Activated T-helper 9 cell treated with anti-CD3 and anti-CD28 coated beads, Interleukin-2, amount 50 U/mL, for 16 hours (primary cell): Measurements from ENCODE around the gene ITIH3.

ENCODE experiments used
- DNase-seq: peaks from one replicate; pipeline ENCODE4 v3.0.0-alpha.2; 2020; ENCODE audit warnings: low read depth

Gene ITIH3

DNA sequence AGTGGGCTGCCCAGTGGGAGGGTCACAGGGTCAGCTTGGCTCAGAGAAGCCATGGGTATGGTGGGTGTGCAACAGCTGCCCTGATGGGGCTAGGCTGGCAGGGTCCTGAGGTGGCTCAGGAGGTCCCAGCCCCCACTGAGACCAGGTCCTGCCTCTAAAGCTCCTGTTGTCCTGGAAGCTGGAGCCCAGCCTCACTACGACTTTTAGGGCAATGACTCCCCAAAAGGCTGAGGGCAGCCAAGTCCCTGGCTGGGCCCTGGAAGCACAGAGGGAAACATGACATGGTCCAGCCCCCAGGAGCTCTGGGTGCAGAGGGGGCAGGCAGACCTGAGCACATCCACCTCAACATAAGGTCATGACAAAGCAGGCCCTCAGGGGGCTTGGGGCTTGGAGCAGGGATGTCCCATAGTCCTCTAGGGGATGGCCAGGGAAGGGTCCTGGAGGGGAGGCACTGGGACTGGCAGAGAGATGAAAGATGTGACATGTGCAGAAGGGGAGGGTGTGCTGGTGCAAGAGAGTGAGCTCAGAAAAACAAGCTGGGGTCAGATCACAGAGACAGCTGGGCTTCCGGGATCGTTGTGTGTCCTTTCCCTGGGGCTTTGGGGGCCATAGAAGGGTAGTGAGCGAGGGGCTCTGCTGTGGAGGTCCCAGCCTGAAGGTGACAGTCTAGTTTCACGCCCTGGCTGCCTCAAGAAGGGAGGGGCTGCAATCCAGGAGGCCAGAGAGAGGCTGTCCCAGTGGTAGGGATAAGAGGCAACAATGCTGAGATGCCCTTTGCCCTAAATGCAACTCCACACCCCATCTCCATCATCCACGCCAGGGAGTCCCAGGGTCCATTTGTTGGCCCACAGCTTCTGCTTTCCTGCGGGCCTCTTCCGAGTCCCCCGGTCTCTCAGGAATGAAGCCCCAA lies 639 bp upstream of the ITIH3 start:
- DNase-seq: no peak

DNA sequence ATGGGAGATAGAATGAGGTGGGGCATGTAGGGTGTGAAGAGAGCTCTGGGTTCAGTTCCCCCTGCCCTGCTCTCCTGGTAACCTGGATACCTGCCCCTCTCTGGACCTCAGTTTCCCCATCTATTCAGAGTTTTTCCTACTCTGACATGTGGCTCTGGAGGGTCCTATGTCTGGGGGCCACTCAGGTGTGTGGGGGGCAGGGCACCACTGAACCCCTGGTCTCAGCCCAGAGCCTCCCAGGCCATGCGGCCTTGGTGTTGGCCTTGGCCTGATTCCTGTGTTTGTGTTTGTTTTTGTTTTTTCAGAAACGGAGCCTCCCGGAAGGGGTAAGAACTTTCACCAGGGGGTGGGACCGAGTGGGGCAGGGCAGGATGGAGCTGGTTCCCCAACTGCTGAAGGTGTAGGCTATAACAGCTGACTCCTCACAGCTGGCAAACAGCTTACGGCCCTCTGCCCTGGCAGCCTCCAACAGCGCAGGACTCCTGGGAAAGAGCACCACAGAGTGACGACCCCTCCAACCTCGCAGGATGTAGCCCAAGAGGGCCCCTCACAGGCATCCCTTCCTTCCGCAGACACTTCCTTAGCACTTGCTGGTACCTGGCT lies 803 bp downstream of the ITIH3 start:
- no peak for DNase-seq

DNA sequence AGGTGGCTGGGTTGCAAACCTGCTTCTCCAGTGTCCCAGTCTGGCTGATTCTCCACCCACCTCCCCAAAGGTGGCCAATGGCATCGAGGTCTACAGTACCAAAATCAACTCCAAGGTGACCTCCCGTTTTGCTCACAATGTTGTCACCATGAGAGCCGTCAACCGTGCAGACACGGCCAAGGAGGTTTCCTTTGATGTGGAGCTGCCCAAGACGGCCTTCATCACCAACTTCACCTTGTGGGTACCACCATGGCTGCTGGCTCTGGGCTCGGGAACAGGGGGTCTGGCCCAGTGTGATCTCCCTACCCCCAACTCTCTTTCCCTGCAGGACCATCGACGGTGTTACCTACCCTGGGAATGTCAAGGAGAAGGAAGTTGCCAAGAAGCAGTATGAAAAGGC lies 1.8 kb downstream of the ITIH3 start:
- DNase-seq: no peak

DNA sequence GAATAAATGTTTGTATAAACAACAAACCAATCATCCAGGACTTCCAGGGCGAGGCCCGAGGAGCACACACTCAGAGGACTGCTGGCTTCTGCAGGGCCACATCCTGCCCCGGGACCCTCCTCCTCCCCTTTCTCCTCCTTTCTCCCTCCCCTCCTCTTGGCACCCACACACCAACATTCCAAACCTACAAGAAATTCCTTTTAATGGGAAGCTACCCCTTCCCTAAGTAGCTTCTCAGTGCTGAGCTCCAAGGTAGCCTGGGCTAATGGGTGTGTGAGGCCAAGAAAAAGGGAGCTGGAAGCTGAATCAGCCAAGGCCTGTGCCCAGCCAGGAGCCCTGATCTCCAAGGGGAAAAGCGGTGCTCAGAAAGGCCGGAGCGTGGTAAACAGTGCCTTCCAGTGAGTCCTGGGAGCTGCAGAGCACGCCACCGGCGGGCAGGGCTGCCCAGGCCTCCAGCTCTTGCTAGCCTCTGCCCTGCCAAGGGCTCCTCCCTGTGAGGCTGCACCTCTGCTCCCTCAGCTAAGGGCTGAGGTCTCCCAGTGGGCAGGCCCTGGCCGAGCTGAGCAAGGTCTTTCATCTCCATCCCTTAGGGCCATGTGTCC lies 3.9 kb downstream of the ITIH3 start:
- no peak for DNase-seq

DNA sequence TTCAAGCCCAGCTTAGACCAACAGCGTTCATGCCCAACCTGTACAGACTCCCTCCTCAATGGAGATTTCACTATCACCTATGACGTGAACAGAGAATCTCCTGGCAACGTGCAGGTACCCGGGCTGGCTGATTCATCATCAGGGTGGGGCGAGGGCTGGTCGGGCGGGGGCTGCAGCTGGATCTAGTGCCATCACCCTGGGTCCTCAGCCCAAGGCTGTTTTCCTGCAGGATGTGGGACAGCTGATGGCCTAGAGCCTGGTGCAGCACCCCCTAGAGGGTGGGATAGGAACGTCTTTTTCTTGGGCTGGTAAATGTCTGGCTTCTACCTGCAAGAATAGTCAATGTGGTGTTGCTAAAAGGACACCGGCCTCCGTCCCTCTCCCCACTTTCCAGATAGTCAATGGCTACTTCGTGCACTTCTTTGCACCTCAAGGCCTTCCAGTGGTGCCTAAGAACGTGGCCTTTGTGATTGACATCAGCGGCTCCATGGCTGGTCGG lies 4.4 kb downstream of the ITIH3 start:
- no peak for DNase-seq

DNA sequence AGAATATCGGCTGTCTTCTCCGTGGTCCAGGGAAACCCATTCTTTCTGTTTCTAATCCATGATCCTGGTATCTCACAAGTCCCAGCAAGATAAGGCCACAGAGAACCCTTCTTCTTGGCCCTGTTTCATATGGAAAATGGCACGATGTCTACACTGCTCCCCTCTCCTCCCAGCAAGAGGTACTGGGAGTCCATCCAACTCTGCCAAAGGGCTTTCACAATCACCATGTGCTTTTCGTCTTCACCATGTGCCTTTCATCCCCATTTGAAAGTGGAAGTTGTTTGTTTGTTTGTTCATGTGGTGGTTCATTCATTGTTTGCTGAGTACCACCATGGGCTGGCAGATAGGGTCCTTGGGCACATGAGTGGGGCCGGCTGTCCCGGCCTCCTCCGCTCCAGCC lies 5.5 kb downstream of the ITIH3 start:
- DNase-seq: no peak

DNA sequence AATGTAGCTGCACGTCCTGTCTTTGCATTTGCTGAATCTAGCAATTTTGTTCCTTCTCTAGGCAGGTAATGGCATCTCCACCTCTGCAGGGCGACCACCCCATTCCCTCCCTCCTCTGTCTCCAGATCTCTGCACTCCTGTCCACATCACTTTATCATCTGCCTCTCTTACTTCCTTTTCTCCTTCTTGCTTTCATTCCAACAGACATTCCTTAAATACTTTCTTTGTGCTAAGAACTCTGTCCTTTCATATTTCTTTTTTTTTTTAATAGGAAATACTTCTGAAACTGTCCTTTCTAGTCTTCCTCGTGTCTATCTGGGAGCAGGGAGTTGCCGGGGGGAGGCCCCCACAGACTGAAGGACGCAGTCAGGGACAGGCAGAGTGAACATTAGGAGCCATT lies 7.2 kb downstream of the ITIH3 start:
- no peak for DNase-seq

DNA sequence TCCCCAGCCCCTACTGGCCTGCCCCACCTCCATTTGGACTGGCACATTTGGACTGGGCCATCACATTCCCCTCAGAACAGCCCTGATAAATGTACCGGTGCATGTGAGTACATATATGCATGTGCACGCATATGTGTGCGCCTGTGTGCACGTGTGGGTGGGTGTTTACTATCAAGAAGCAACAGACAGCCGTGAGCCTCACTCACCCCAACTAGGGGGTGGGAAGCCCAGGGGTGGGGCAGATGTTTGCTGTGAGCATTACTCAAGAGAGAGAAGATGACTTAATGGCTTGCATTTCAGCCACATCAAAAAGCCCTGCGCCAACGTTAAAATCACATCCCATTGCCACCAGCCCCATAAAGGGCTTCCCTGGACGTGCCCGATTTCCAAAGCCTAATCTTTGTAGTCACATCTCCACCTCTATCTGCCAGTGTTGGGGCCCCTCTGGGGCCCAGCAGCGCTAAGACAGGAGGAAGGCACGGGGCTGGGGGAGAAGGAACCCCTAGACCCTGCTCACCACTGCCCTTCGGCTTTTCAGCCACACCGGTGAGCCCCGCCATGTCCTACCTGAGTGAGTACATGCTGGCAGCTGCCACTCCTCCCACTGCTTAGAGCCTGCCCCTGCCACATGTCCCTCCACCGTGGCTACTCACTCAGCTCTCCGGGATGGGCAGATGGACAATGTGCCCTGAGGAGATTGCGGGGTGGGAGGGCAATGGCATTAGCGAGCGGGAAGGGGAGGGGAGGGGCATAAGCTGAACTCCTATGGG lies 10.9 kb downstream of the ITIH3 start:
- no peak for DNase-seq

DNA sequence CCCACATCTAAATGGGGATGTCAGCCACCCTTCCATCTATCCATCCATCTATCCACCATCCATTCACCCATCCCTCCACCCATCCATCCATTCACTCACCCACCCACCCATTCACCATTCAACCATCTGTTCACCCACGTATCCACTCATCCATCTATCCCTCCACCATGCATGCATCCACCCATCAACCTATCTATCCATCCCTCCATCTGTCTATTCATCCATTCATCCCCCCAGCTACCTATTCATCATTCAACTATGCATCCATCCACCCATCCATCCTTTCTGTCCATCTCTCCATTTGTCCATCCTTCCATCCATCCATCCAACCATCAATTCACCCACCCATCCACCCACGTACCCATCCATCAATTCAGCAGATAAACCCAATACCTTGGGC lies 14.6 kb downstream of the ITIH3 start:
- DNase-seq: no peak

DNA sequence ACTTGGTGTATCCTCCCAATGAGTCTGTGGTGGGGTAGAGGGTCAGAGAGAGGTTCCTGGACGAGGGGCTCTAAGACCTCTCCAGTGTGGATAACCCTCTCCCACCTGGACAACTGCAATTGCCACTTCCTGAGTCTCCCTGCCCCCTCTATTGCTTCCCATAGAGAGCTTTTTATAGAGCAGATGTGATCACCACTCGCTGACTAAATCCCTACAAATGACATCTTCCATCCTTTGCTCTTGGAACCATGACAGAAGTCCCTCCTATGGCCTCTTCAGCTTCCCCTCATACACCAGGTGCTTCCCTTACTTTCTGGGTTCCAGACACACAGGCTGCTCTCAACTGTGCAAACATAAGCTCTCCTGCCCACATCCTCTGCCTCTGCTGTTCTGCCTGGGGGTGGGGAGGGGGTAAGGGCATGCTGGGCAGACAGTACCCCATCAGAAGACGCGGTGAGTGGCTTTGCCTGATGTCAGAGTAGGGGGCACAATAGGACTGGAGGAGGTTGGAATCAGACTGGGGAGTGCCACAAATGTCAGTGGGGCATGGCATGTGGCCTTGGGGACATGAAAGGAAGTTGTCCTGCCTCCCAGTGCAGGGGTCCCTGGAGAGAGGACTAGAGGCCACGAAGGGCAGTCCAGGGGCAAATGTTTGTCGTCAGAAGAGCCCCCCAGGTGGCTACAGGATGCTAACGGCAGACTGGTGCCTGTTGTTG lies 15.2 kb downstream of the ITIH3 start:
- DNase-seq: no peak

DNA sequence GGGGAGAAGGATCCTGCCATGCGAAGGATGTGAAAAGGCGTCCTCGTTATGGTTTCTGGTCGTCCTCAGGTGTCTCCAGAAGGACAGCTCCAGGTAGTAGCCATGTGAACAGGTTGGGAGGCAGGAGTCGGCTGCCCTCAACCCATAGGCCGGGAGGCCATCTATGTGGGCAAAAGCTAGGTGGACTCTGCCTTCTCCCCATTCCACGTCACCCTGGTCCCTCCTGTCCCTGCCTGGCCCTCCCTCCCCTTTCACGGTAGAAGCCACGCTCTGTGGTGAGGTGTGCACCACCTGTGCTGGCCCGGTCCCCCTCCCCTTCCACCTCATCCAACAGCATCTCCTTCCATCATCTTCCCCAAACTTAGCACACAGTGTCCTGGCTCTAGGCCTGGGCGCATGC lies 16.3 kb downstream of the ITIH3 start:
- no peak for DNase-seq

DNA sequence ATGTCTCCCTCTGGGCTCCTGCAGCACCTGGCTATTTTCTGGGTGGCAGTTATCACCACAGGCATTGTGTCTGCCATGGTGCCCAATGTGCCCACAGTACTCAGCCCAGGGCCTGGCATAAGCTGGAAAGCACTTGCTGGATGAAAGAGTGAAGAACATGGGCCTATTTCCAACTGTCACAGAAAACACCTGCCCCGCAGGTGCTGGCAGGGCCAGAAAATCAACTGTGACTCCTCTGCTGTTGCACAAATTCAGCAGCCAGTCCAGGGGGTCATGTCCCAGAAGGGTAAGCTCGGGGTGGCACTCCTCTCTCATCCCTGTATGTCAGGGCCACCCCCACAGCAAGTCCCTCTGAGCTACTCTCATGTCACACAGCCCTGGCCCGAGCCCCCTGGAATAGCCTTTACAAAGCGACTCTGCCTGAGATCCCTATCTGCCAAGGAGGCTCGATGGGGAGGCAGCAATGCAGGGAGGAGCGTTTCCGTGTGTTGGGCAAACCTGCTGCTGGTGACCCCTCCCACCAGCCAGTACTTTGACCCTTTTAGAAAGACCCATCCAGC lies 16.9 kb downstream of the ITIH3 start:
- no peak for DNase-seq

DNA sequence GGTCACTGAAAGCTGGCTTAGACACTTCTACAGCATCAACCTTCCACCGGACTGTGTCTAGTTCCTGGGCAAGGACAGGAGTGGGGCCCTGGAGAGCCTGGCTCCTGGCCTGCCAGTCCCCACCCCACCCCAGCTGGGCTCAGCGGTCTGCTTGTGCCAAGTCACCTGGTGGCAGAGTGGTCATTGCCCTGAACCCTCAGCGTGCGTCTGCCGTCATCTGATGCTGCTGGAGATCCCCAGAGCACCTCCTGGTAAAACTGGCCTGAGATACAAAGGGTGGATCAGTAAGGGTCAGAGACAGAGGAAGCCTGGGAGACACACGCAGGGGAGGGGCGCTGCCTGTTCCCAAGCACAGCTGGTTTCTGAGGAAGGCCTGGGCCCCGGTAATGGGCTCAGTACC lies 19.2 kb downstream of the ITIH3 start:
- no peak for DNase-seq

DNA sequence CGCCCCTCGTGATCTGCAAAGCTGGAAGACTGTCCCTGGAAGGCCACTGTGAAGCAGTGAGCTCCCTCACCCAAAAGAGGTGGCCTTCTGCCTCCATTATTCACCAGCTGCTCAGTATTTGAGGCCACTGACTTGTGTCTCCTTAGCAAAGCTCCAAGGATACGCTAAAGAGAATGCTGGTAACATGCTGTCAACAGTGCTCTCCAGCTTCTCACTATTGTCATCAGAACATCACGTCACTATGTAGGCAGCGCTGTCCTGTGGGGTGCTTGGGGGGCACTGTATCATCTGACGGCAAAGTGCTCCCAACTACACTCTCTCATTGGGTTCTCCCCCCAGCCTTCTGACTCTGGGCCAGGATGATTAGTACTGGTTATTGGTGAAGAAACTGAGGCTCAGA lies 21.6 kb downstream of the ITIH3 start:
- no peak for DNase-seq

DNA sequence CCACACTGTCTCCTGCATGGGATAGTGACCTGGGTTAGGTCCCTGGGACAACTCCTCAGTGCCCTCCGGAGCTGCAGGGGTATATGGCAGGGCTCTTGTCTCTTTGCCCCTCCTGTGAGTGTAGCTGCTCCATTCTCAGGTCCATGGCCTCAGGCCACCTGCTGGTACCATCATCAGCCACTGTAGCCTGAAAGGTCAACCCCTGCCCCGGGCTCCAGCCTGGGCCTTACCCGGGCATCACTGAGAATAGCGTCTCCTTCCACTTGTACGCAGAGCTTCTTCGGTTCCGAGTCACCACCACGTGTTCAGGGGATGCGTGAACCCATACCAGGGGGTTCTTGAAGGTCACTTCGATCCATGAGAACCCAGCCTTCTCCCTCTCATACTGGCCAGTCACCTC lies 22.1 kb downstream of the ITIH3 start:
- no peak for DNase-seq

DNA sequence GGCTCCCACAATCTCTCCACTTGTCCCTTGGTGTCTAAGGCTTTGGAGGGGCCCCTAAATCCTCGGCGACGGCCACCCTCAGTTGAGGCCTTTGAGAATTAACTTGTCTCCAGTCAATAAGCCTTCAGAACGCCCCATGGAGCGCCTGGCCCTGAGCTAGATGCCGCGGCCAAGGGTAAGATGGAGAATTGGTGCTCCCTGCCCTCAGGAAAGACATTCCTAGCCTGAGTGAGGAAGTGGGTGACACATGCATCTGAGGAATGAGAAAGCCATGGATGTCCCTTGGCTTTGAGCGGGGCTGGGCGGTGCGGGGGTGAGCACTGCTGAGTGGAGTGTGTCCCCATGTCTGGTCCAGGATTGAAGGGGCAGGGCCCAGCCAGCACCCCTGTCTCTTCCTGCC lies 22.6 kb downstream of the ITIH3 start:
- no peak for DNase-seq

DNA sequence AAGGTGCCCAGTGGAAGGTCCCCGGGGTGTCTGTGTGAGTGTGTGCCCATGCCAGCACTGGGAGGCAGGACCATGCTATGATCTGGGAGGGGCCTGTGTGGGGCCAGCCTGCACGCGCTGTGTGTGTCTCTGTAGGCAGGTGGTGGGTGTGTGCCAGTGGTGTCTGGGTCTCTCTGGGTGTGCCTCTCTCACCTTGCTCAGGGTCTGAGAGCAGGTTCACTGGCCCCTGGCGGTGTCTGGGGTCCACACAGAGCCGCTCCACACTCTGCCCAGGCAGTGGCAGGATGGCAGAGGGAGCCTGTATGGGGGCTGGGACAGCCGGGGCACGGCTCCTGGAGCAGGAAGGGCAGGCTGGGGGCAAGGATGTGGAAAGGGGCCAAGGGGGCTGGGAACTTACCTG lies 23.3 kb downstream of the ITIH3 start:
- DNase-seq: no peak

DNA sequence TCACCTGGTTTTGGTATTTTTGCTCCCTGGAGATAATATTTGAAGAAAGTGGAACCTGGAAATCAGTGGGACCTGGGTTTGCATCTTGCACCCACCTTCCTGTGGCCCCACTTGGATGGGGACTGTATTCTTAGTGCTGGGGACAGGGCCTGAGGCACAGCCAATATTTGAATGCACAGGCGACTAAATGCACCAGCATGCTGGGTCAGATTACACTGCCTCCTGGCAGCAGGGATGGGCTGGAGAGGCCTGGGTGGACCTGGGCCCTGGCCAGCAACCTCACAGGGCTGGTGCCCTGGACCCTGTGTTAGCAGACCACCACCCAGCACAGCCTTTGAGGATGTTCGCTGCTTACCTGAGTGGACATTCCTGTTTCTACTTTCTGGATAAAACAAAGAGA lies 25.3 kb downstream of the ITIH3 start:
- no peak for DNase-seq

DNA sequence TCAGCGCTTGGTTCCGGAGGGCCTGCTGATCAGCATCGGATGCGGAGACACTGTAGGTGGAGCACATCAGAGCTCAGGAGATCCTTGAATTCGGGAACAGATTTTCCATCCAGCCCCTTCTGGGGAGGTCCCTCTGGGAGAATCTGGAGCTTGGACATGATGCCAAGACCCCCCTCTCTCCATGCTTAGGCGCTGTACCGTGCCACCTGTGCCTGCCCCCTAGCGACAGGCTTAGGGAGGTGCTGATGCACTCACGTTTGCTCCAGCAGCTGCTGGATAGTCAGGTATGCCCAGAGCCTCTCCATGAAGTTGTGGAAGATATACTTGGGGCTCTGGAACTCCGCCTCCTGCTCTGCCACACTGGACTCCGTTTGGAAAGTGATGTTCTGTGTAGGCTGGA lies 26.1 kb downstream of the ITIH3 start:
- DNase-seq: no peak

DNA sequence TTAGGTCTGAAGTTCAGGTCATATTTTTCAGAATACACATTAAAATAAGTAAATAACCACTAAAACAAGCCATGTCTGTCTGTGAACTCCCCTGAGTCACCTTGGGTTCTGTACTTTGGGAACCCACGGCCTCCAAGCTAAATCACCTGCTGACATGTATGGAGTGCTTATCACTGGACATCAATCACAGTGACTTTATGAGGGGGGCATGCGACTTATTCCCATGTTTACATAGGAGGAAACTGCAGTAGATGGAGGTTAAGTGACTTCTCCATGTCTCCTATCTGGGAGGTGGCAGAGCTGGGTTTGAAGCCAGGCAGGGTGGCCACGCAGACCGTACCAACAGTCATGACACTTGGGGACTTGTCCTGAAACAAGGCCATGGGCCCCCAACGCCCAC lies 27.8 kb downstream of the ITIH3 start:
- no peak for DNase-seq

DNA sequence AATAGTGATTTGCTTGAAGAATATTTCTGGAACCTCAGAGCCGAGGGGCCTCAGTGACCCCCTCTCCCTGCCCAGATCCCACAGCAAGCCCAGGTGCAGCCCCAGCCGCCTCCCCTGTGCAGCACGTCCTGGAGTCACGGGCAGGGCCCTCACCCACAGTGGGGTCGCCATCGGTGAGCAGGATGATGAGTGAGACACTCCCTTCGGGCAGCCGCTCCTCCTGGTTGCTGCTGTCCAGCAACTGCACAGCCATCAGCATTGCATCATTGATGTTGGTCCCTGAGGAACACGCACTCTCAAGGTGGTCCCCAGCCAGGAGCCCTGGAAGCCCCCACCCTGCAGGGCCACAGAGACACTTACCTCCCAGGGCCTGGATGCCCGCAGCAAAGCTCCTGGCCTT lies 29.4 kb downstream of the ITIH3 start:
- no peak for DNase-seq

DNA sequence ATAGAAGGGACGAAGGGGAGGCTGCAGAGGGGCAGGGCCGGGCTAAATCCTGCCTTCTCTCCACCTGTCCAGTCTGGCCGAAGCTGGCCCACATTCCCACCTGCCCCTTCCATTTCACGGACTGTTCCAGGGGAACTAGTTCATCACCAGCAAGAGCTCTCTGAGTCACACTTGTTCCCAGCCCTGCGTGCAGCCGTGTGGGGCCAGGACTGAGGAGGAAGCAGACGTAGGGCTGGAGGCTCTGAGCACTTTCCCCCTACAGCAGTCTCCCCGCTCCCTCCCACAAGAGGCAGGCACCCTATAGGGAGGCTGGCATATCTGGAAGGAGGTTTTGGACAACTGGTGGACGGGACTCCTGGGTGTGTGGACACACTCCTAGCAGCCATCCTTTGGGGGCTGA lies 32.8 kb downstream of the ITIH3 start:
- no peak for DNase-seq
